ENCODE results near the gene KCNIP1. TPM values are rescaled to one million over a fixed set of nuclear protein-coding genes. Genes with fewer than 3 reads are reported as not detected.

KCNIP1 gene
- total RNA-seq, 1 donor from 2014 or later, result 8.7 TPM

DNA sequence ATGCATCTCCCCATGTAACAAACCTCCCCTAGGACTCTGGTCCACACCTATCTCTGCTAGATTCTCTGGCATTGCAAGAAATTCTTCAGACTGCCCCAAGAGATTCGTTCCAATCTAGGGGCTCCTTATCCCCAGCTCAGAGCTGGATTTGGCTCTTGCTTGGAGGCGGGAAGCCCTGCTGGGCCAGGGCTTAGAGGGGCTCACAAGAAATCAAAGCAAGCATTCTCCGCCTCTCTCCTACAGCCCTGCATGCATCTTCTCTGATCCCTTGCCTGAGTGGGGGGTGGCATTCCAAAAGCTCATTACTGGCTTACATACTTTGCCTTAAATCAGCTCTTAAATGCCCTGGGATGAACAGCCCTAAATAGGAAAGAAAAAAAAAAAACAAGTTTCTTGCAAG lies 75.8 kb downstream of the KCNIP1 start:
- Mint-ChIP-seq H3K27ac (ENCODE audit: unreplicated experiment) (no peak overlapping the region), H3K4me3 (ENCODE audit: unreplicated experiment) (no peak overlapping the region), H3K4me1 (ENCODE audit: low read depth) (peaks cover 24% of the 10 kb centered on the region), H3K36me3 (ENCODE audit: low read depth) (peaks cover 10% of the 10 kb centered on the region), H3K9me3 (ENCODE audit: low read depth) (peaks cover 13% of the 10 kb centered on the region), H3K27me3 (ENCODE audit: low read depth) (no peaks in the 10 kb centered on the region)
- TF ChIP-seq, protein P1, sequence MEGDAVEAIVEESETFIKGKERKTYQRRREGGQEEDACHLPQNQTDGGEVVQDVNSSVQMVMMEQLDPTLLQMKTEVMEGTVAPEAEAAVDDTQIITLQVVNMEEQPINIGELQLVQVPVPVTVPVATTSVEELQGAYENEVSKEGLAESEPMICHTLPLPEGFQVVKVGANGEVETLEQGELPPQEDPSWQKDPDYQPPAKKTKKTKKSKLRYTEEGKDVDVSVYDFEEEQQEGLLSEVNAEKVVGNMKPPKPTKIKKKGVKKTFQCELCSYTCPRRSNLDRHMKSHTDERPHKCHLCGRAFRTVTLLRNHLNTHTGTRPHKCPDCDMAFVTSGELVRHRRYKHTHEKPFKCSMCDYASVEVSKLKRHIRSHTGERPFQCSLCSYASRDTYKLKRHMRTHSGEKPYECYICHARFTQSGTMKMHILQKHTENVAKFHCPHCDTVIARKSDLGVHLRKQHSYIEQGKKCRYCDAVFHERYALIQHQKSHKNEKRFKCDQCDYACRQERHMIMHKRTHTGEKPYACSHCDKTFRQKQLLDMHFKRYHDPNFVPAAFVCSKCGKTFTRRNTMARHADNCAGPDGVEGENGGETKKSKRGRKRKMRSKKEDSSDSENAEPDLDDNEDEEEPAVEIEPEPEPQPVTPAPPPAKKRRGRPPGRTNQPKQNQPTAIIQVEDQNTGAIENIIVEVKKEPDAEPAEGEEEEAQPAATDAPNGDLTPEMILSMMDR (IDR thresholded peaks at IDR 0.05), result no peak
- no peak for DNase-seq (ENCODE audit: low spot score)

DNA sequence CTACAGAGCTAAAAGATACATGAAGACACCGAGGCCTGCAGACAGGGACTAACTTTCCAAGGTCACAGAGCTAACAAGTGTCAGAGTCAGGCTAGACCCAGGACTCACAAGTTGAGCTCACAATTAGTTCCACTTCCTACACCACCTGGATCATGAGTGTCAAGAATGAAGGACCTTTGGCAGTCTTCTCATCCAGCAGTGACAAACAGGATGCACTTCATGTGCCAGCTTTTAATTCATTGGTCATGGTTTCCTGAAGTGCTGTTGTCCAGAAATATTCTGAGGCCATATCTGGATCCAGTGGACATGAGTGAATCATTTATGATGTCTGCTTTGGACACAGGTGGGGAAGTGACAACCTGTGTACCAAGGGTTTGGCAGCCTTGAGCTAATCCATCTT lies 77.4 kb downstream of the KCNIP1 start:
- Mint-ChIP-seq H3K27me3 (ENCODE audit: low read depth) (no peaks in the 10 kb centered on the region), H3K4me3 (ENCODE audit: unreplicated experiment) (no peak overlapping the region), H3K36me3 (ENCODE audit: low read depth) (peaks cover 8% of the 10 kb centered on the region), H3K27ac (ENCODE audit: unreplicated experiment) (no peak overlapping the region), H3K4me1 (ENCODE audit: low read depth) (peaks cover 33% of the 10 kb centered on the region), H3K9me3 (ENCODE audit: low read depth) (peaks cover 9% of the 10 kb centered on the region)
- TF ChIP-seq, protein P1 (IDR thresholded peaks at IDR 0.05), result no peak
- no peak for DNase-seq (ENCODE audit: low spot score)

DNA sequence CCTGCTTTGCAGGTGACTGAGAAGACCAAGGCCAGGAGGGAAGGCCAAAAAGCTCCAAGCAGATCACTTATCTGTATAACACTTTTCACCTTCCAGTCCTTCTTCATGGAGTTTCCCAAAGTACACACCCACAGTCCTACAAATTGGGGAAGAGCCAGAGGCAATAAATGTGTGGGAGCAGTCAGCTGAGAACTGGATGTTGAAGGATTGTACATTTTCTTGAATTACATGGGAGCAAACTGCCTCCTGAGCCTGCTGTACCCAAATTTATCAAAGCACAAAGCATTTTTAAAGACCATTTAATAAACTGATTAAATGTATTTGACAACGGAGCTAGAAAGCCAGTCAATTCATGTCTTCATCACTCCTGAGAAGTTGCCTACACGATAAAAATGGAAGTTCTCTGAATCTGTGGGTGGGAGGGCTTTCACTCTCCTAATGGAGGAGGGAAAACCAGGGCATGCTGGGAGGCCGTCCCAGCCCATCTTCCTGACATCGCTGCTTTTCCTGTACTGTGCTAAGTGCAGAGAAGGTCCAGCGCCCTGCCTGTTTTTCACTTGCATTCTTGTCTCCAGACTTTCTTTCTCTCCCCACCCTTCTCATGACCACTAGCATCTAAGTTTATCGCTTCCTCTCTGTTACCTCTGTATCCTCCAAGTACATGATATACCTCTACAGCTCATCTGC lies 79.0 kb downstream of the KCNIP1 start:
- Mint-ChIP-seq H3K4me1 (ENCODE audit: low read depth) (peaks cover 23% of the 10 kb centered on the region), H3K9me3 (ENCODE audit: low read depth) (peaks cover 11% of the 10 kb centered on the region), H3K36me3 (ENCODE audit: low read depth) (peaks cover 8% of the 10 kb centered on the region), H3K27me3 (ENCODE audit: low read depth) (no peaks in the 10 kb centered on the region), H3K27ac (ENCODE audit: unreplicated experiment) (no peak overlapping the region), H3K4me3 (ENCODE audit: unreplicated experiment) (no peak overlapping the region)
- no peak for DNase-seq (ENCODE audit: low spot score)
- TF ChIP-seq, protein P1 (IDR thresholded peaks at IDR 0.05), result no peak

DNA sequence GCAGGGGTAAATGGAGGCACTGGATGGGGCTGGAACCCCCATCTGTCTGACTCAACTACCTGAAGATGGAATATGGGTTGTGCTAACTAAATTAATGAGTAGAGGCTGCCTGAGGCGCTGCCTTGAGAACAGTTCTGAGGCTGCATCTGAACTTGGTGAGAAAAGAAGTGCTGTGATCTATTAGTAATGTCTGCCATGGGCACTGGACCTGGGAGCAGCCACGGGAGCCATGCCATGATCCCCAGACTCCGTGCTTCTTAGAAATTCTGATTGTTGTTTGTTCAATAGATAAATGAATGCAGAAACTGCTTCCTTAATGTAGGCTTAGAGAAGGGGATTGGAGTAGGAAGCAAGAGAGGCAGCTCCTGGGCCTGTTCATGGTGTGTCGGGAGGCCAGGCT lies 80.2 kb downstream of the KCNIP1 start:
- no peaks in the 10 kb centered on the region for H3K27me3 Mint-ChIP-seq (ENCODE audit: low read depth)
- peaks cover 4% of the 10 kb centered on the region for H3K9me3 Mint-ChIP-seq (ENCODE audit: low read depth)
- TF ChIP-seq, protein P1 (IDR thresholded peaks at IDR 0.05), result no peak
- peak overlapping the region; percentile 73 for H3K27ac Mint-ChIP-seq (ENCODE audit: unreplicated experiment)
- peaks cover 2% of the 10 kb centered on the region for H3K36me3 Mint-ChIP-seq (ENCODE audit: low read depth)
- peaks cover 23% of the 10 kb centered on the region for H3K4me1 Mint-ChIP-seq (ENCODE audit: low read depth)
- peak; percentile 25 for DNase-seq (ENCODE audit: low spot score)
- H3K4me3 Mint-ChIP-seq (ENCODE audit: unreplicated experiment), result no peak overlapping the region

DNA sequence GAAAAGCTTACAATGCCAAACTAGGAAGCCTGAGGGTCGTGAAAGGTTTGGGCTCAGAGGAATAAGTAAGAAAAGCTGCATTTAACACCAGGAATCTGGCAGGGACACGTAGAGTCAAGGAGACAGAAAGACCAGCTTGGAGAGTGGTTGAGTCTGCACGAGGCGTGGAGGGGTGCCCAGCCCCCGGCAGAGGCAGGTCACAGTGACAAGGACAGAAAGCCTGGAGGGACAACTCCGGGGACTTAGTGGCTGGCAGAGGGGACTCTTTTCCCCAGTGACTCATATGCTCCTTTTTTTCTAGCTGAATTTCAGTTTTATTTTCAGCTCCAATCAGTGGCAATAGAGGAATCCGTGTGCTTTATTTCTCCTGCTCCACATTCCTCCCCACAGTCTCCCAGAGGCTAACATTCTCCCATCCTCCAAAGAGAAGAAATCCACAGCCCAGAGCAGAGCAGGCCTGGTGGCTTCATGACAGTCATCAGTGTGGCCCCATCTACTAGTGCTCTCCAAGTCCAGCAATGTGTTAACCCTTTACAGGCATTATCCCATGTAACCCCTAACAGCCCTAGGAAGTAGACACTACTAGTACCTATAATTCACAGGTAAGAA lies 80.7 kb downstream of the KCNIP1 start:
- Mint-ChIP-seq H3K27me3 (ENCODE audit: low read depth) (no peaks in the 10 kb centered on the region), H3K36me3 (ENCODE audit: low read depth) (peaks cover 2% of the 10 kb centered on the region), H3K9me3 (ENCODE audit: low read depth) (peaks cover 2% of the 10 kb centered on the region), H3K4me3 (ENCODE audit: unreplicated experiment) (no peak overlapping the region), H3K4me1 (ENCODE audit: low read depth) (peaks cover 23% of the 10 kb centered on the region), H3K27ac (ENCODE audit: unreplicated experiment) (peak overlapping the region; percentile 73)
- DNase-seq (ENCODE audit: low spot score), result peak; percentile 38
- TF ChIP-seq, protein P1 (IDR thresholded peaks at IDR 0.05), result no peak
